Esophagus muscularis mucosa (tissue), 4 donors: ENCODE measurements around the gene SHOC1. TPM values are rescaled to one million over a fixed set of nuclear protein-coding genes. Genes with fewer than 3 reads are reported as not detected.

ENCODE experiments used
- DNase-seq: peaks from one replicate; pipeline ENCODE4 v3.0.0-alpha.2; 2017; ENCODE audit errors: extremely low spot score
- H3K27ac ChIP-seq, 4 donors: fragments of 200-600 bp; sonication (generic); replicated peaks in 1 of 4; 1 replicate in 3 of 4; 2 replicates in 1 of 4; pipeline ENCODE4 v1.5.1; 2016 to 2019; ENCODE audit warnings: mild to moderate bottlenecking in 1 of 4
- H3K27me3 ChIP-seq, 4 donors: fragments of 200-600 bp; sonication (generic); one replicate each; pipeline versions ENCODE4 v1.5.1 to v1.6.0; 2016 to 2019
- H3K36me3 ChIP-seq, 4 donors: fragments of 200-600 bp; sonication (generic); one replicate each; pipeline ENCODE4 v1.5.1; 2016 to 2019
- H3K4me1 ChIP-seq, 4 donors: fragments of 200-600 bp; sonication (generic); one replicate each; pipeline ENCODE4 v1.5.1; 2016 to 2019
- H3K4me3 ChIP-seq, 4 donors: fragments of 200-600 bp; sonication (generic); 1 replicate in 2 of 4; 2 replicates in 2 of 4; pipeline ENCODE4 v1.5.1; 2016 to 2019; ENCODE audit warnings: mild to moderate bottlenecking in 4 of 4, moderate library complexity in 1 of 4
- H3K9me3 ChIP-seq, 4 donors: fragments of 200-600 bp; sonication (generic); 1 replicate in 3 of 4; 2 replicates in 1 of 4; pipeline ENCODE4 v1.5.1; 2016 to 2019
- CTCF ChIP-seq, 3 experiments: fragments of 200-600 bp in 2 of 3; fragments of 450-650 bp in 1 of 3; sonication (generic) in 2 of 3; IDR thresholded peaks; one replicate each; pipeline ENCODE4 v1.5.1; 2017 to 2019; ENCODE audit warnings: antibody characterized with exemption in 3 of 3, mild to moderate bottlenecking in 2 of 3, moderate library complexity in 1 of 3
- EP300 ChIP-seq: sonication (generic); formaldehyde crosslinking; IDR thresholded peaks from one replicate; pipeline ENCODE4 v1.6.1; 2017; ENCODE audit warnings: antibody characterized with exemption
- POLR2A ChIP-seq: fragments of 450-650 bp; IDR thresholded peaks from one replicate; pipeline ENCODE4 v1.6.1; 2017; ENCODE audit warnings: antibody characterized with exemption, moderate library complexity, mild to moderate bottlenecking, low read depth
- POLR2AphosphoS5 ChIP-seq, 2 donors: sonication (generic); formaldehyde crosslinking; IDR thresholded peaks; one replicate each; pipeline ENCODE4 v1.6.1; 2017; ENCODE audit warnings: antibody characterized with exemption in 2 of 2
- WGBS: methylation state at CpG from one replicate; pipeline ENCODE4 v1.1.5; 2018; 5-methylcytosine and 5-hydroxymethylcytosine counted together
- intact Hi-C: fragments of 100-400 bp; cut with DNase I; formaldehyde crosslinking; loops from one replicate; pipeline ENCODE4 v1.15.1; 2023
- total RNA-seq, 4 donors: library from RNA; depleted of rRNA; stranded (reverse); fragments of >200 nt; gene quantifications; one replicate each; pipeline versions ENCODE4 v1.1.0 to v1.2.1, GENCODE V29; 2016

The SHOC1 gene
- total RNA-seq, 4 donors from 2014 or later: under 0.01 TPM; not detected in 3

GRCh38 chr9:111831371-111832108, 36.8 kb upstream of the SHOC1 start:
- Histone ChIP-seq H3K27me3 (no peaks in the 10 kb centered on the region), H3K4me1 (no peaks in the 10 kb centered on the region), H3K9me3 (no peaks in the 10 kb centered on the region), H3K27ac (no peak overlapping the region), H3K4me3 (no peak overlapping the region), H3K36me3 (no peaks in the 10 kb centered on the region)
- DNase-seq: no peak
- TF ChIP-seq CTCF (IDR thresholded peaks at IDR 0.05) (no peak), EP300 (no peak), POLR2AphosphoS5 (IDR thresholded peaks at IDR 0.05) (no peak), POLR2A (no peak)
- intact Hi-C loops: loop anchor here (10.0 kb wide), 1 partner anchor 243 kb away; no protein-coding TSS in a partner anchor
- 87% methylated on average over 5 of the region's 5 CpGs for WGBS

GRCh38 chr9:111828193-111828592, 33.5 kb upstream of the SHOC1 start:
- WGBS: 66% methylated on average over 4 of the region's 4 CpGs
- H3K36me3 ChIP-seq: no peaks in the 10 kb centered on the region
- intact Hi-C loops: no loop called here
- TF ChIP-seq POLR2A (no peak), CTCF (IDR thresholded peaks at IDR 0.05) (peak in 1 of 3 experiments; percentile 5), EP300 (no peak), POLR2AphosphoS5 (IDR thresholded peaks at IDR 0.05) (no peak)
- no peaks in the 10 kb centered on the region for H3K9me3 ChIP-seq
- H3K27me3 ChIP-seq: no peaks in the 10 kb centered on the region
- H3K27ac ChIP-seq: no peak overlapping the region
- no peak for DNase-seq
- H3K4me1 ChIP-seq: no peaks in the 10 kb centered on the region
- no peak overlapping the region for H3K4me3 ChIP-seq

- WGBS: 77% methylated on average over 3 of the region's 3 CpGs
- no peak for DNase-seq
- H3K9me3 ChIP-seq: no peaks in the 10 kb centered on the region
- no peaks in the 10 kb centered on the region for H3K4me1 ChIP-seq
- H3K27me3 ChIP-seq: no peaks in the 10 kb centered on the region
- no peak for TF ChIP-seq CTCF (IDR thresholded peaks at IDR 0.05)
- H3K4me3 ChIP-seq: no peak overlapping the region
- no peaks in the 10 kb centered on the region for H3K36me3 ChIP-seq
- intact Hi-C loops: no loop called here
- no peak overlapping the region for H3K27ac ChIP-seq
Measured at GRCh38 chr9:111825468-111826145, 30.9 kb upstream of the SHOC1 start.

GRCh38 chr9:111821006-111821528, 26.3 kb upstream of the SHOC1 start:
- Histone ChIP-seq H3K9me3 (no peaks in the 10 kb centered on the region), H3K27ac (no peak overlapping the region), H3K36me3 (no peaks in the 10 kb centered on the region), H3K4me3 (no peak overlapping the region), H3K27me3 (no peaks in the 10 kb centered on the region), H3K4me1 (no peaks in the 10 kb centered on the region)
- TF ChIP-seq EP300 (no peak), CTCF (IDR thresholded peaks at IDR 0.05) (no peak), POLR2A (no peak), POLR2AphosphoS5 (IDR thresholded peaks at IDR 0.05) (no peak)
- WGBS: 94% methylated on average over 5 of the region's 5 CpGs
- intact Hi-C loops: no loop called here
- no peak for DNase-seq
